OCI-LY3 (cell line): ENCODE results near the gene MS4A8.
"Not testable (repeated sequence)": the region's sequence is repeated elsewhere in the genome, so short reads cannot be mapped to it uniquely, and the experiment has no call there.

ENCODE experiments used
- H2AFZ ChIP-seq: fragments of 200-600, 300-600 bp; shearing (Covaris generic); 2 replicates; pipeline ENCODE4 v1.6.0; 2014; ENCODE audit warnings: antibody characterized with exemption, low read depth, low read length
- H3K27ac ChIP-seq: fragments of 200-600, 300-600 bp; sonication (generic); 2 replicates; pipeline ENCODE4 v1.5.1; 2014; ENCODE audit warnings: mild to moderate bottlenecking, low read length, moderate library complexity, mixed read lengths
- H3K27me3 ChIP-seq: fragments of 200-600, 300-600 bp; sonication (generic); 2 replicates; pipeline ENCODE4 v1.6.1; 2014; ENCODE audit warnings: low read depth, low read length, mixed read lengths
- H3K36me3 ChIP-seq: fragments of 200-600, 300-600 bp; sonication (generic); replicated peaks from 2 replicates; pipeline ENCODE3; 2014; ENCODE audit warnings: low read depth, low read length, mixed read lengths
- H3K4me1 ChIP-seq: fragments of 300-600, 200-600 bp; sonication (generic); 2 replicates; pipeline ENCODE4 v1.6.1; 2014; ENCODE audit warnings: low read length, mixed read lengths
- H3K4me2 ChIP-seq: fragments of 200-600, 300-600 bp; sonication (generic); 2 replicates; pipeline ENCODE4 v1.6.1; 2014; ENCODE audit warnings: low read length, mixed read lengths
- H3K4me3 ChIP-seq: fragments of 300-600, 200-600 bp; sonication (generic); 2 replicates; pipeline ENCODE4 v1.5.1; 2014; ENCODE audit warnings: antibody characterized with exemption, mild to moderate bottlenecking, low read length, moderate library complexity
- H3K79me2 ChIP-seq: fragments of 300-600, 200-600 bp; shearing (Covaris generic); 2 replicates; pipeline ENCODE4 v1.6.1; 2014; ENCODE audit warnings: mild to moderate bottlenecking, low read length, mixed read lengths
- H3K9ac ChIP-seq: fragments of 300-600, 200-600 bp; shearing (Covaris generic); 2 replicates; pipeline ENCODE4 v1.6.0; 2014; ENCODE audit warnings: mild to moderate bottlenecking, low read length, moderate library complexity
- H3K9me3 ChIP-seq: fragments of 200-600, 300-600 bp; shearing (Covaris generic); 2 replicates; pipeline ENCODE4 v1.6.1; 2014; ENCODE audit warnings: low read length, mixed read lengths; ENCODE audit not compliant: insufficient read depth
- H4K20me1 ChIP-seq: fragments of 200-600, 300-600 bp; sonication (generic); 2 replicates; pipeline ENCODE4 v1.6.1; 2016; ENCODE audit warnings: low read length, mixed read lengths; ENCODE audit not compliant: insufficient read depth
- EZH2phosphoT487 ChIP-seq: fragments of 200-600 bp; shearing (Covaris generic); IDR thresholded peaks from 2 replicates; pipeline ENCODE4 v1.6.1; 2018; ENCODE audit warnings: antibody characterized with exemption, mixed run types, low read depth
- TF ChIP-seq, protein P1 (sequence below): fragments of 200-600, 300-600 bp; sonication (generic); IDR thresholded peaks from 2 replicates; pipeline ENCODE4 v1.5.1; 2014; ENCODE audit warnings: antibody characterized with exemption, low read length, low read depth

Gene MS4A8

DNA sequence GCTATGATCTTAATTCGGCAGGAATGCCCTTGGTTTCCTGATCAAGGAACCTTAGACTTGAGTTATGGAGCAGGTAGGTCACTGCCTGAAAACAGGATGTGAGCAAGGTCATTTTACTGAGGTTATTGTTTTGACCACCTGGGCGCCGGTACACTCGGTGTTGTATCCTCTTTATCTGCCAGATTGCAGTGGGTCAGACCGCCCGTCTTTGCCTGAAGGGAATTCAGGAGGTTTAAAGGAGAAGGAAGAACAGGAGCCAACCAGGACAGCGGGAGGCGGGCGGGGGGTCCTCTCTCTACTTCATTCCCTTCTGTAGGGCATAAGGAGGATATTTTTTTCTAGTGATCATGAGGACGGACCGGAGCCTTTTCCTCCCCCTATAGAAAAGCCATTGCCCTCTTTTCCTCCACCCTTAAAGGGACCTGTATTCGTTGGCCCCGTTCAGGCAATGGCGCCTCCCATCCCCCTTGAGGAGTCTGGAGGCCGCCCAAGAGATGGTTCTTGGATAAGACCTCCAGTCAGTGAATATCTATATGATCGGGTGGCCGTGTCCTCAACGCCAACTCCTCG is 57.9 kb downstream of the MS4A8 start:
- peak overlapping the region; percentile 38; the same call in 1 of the 2 replicates for H3K9ac ChIP-seq
- H3K9me3 ChIP-seq: no peaks in the 10 kb centered on the region
- peak overlapping the region; percentile 72 for H3K4me2 ChIP-seq
- H3K27me3 ChIP-seq: peaks cover 17% of the 10 kb centered on the region; the same call in 1 of the 2 replicates
- peak overlapping the region; percentile 80 for H2AFZ ChIP-seq
- H3K79me2 ChIP-seq: no peaks in the 10 kb centered on the region
- peak overlapping the region; percentile 64 for H3K4me3 ChIP-seq
- TF ChIP-seq, protein P1, sequence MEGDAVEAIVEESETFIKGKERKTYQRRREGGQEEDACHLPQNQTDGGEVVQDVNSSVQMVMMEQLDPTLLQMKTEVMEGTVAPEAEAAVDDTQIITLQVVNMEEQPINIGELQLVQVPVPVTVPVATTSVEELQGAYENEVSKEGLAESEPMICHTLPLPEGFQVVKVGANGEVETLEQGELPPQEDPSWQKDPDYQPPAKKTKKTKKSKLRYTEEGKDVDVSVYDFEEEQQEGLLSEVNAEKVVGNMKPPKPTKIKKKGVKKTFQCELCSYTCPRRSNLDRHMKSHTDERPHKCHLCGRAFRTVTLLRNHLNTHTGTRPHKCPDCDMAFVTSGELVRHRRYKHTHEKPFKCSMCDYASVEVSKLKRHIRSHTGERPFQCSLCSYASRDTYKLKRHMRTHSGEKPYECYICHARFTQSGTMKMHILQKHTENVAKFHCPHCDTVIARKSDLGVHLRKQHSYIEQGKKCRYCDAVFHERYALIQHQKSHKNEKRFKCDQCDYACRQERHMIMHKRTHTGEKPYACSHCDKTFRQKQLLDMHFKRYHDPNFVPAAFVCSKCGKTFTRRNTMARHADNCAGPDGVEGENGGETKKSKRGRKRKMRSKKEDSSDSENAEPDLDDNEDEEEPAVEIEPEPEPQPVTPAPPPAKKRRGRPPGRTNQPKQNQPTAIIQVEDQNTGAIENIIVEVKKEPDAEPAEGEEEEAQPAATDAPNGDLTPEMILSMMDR: no peak
- TF ChIP-seq EZH2phosphoT487: no peak
- H3K4me1 ChIP-seq: peaks cover 51% of the 10 kb centered on the region
- no peaks in the 10 kb centered on the region for H3K36me3 ChIP-seq
- H3K27ac ChIP-seq: no peak overlapping the region
- H4K20me1 ChIP-seq: no peaks in the 10 kb centered on the region

DNA sequence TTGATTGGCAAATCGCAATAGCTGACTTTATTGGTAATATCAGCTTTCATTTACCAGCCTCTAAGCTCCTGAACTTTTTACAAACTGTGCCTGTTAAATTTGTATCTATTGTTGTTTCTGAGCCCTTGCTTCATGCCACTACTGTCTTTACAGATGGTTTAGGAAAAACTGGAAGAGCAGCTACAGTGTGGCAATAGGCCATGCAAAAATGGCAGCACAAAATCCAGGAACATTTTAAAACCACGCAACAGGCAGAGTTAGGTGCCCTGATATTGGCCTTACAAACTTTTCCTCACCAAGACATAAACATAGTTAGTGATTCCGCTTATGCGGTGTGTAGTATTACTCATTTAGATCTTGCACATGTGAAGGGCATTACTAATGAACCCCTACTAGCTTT is 59.3 kb downstream of the MS4A8 start:
- not testable (repeated sequence) for H3K27ac ChIP-seq, H3K79me2 ChIP-seq, H4K20me1 ChIP-seq, H3K27me3 ChIP-seq, H3K9me3 ChIP-seq, H3K36me3 ChIP-seq, H3K9ac ChIP-seq, H2AFZ ChIP-seq
- Histone ChIP-seq H3K4me3 (0 out of 2 replicates have a peak overlapping the region, but pooled peaks have one; percentile 1), H3K4me2 (peak overlapping the region; percentile 33), H3K4me1 (peaks cover 64% of the 10 kb centered on the region)

DNA sequence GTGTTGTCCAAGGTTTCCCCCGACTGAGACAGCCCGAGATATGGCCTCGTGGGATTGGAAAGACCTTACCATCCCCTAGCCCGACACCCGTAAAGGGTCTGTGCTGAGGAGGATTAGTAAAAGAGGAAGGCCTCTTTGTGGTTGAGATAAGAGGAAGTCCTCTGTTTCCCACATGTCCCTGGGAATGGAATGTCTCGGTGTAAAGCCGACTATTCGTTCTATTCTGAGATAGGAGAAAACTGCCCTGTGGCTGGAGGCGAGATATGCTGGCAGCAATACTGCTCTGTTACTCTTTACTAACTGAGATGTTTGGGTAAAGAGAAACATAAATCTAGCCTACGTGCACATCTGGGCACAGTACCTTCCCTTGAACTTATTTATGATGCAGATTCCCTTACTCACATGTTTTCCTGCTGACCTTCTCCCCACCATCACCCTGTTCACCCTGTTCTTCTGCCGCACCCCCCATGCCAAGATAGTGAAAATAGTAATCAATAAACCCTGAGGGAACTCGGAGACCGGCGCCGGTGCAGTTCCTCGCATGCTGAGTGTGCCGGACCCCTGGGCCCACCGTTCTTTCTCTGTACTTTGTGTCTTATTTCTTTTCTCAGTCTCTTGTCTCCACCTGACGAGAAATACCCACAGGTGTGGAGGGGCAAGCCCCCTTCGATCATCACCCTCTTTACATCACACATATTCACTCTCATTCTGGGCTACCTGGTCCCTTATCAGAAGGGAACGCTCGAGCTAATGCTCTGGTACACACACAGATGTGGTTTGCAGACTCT is 60.2 kb downstream of the MS4A8 start:
- not testable (repeated sequence) for H3K9me3 ChIP-seq, H3K27ac ChIP-seq, H2AFZ ChIP-seq, H3K4me3 ChIP-seq, H3K36me3 ChIP-seq, H4K20me1 ChIP-seq, H3K9ac ChIP-seq, H3K27me3 ChIP-seq, H3K79me2 ChIP-seq
- Histone ChIP-seq H3K4me2 (peak overlapping the region; percentile 33; the same call in 1 of the 2 replicates), H3K4me1 (peaks cover 74% of the 10 kb centered on the region)

DNA sequence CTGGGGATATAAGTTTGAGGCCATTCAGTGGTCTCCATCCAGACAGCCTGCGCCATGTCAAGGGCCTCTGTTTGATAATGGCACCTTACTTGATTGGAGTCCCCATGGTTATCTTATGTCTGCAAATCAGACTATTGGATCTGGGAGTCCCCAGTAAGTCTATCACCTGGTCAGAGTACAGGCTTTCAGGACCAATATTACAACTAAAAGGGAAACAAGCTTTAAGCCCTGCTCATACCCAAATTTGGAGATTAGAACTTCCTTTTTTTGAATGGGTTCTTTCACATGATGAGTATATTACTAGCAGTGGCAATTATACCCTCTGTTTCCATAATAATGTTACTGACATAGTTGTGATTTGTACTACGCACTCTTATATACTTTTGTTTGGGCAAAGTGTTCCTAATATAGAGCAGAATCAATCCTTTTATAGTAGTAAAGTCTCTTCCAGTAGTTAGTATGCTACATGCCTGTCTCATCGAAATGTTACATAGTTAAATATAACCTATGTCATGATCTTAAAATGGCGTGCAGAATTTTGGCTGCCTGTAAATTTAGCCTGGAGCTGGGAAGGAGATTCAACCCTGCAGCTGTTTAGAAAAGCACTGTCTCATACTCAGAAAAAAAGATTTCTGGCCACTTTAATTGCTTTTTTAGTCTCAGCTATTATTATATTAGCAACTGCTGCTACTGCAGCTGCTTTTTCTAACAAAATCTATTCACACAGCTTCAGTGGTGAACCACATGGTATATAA is 62.2 kb downstream of the MS4A8 start:
- peak overlapping the region; percentile 58 for H3K4me3 ChIP-seq
- H3K79me2 ChIP-seq: no peaks in the 10 kb centered on the region
- peak overlapping the region; percentile 67 for H3K27ac ChIP-seq
- TF ChIP-seq EZH2phosphoT487: no peak
- TF ChIP-seq, protein P1: no peak
- peak overlapping the region; percentile 38 for H3K9ac ChIP-seq
- H3K9me3 ChIP-seq: no peaks in the 10 kb centered on the region
- no peaks in the 10 kb centered on the region for H3K36me3 ChIP-seq
- peaks cover 79% of the 10 kb centered on the region for H3K4me1 ChIP-seq
- peak overlapping the region; percentile 69 for H3K4me2 ChIP-seq
- peaks cover 3% of the 10 kb centered on the region; the same call in 1 of the 2 replicates for H3K27me3 ChIP-seq
- no peaks in the 10 kb centered on the region for H4K20me1 ChIP-seq
- peak overlapping the region; percentile 75 for H2AFZ ChIP-seq
